Small intestine (tissue), 7 donors: ENCODE results near the gene ESPNL. TPM values are rescaled to one million over a fixed set of nuclear protein-coding genes. Genes with fewer than 3 reads are reported as not detected.
A peak's percentile ranks its signal among the peaks of the same experiment; 100 is the strongest.

Source experiments
- DNase-seq, 2 donors: peaks; one replicate each; pipeline versions ENCODE4 v3.0.0 to v3.0.0-alpha.2; 2013
- FAIRE-seq: peaks from 2 replicates; lab custom pipeline; 2012; peaks lifted over from hg19 to GRCh38; lab: Jason Lieb, UNC
- H3K27ac ChIP-seq, 3 donors: one replicate each; pipeline ENCODE4 v1.5.1; 2013; ENCODE audit warnings: low read length in 2 of 3, mild to moderate bottlenecking in 2 of 3, control low read depth in 1 of 3, inconsistent platforms in 1 of 3, low read depth in 1 of 3, moderate library complexity in 1 of 3
- H3K27me3 ChIP-seq, 3 donors: one replicate each; pipeline ENCODE4 v1.6.1; 2013; ENCODE audit warnings: low read length in 3 of 3, inconsistent platforms in 1 of 3; ENCODE audit not compliant: control insufficient read depth in 3 of 3, insufficient read depth in 3 of 3
- H3K36me3 ChIP-seq, 3 donors: one replicate each; pipeline ENCODE4 v1.6.1; 2013; ENCODE audit warnings: low read length in 3 of 3, inconsistent platforms in 1 of 3, low read depth in 1 of 3, mild to moderate bottlenecking in 1 of 3, moderate library complexity in 1 of 3; ENCODE audit not compliant: control insufficient read depth in 3 of 3, insufficient read depth in 2 of 3
- H3K4me1 ChIP-seq, 3 donors: one replicate each; pipeline ENCODE4 v1.6.1; 2013; ENCODE audit warnings: low read length in 2 of 3, inconsistent platforms in 1 of 3, low read depth in 1 of 3, mild to moderate bottlenecking in 1 of 3, moderate library complexity in 1 of 3; ENCODE audit not compliant: control insufficient read depth in 3 of 3, insufficient read depth in 2 of 3
- H3K4me3 ChIP-seq, 3 donors: one replicate each; pipeline ENCODE4 v1.5.1; 2013; ENCODE audit warnings: low read length in 3 of 3, control low read depth in 1 of 3, inconsistent platforms in 1 of 3, low read depth in 1 of 3, mild to moderate bottlenecking in 1 of 3, moderate library complexity in 1 of 3
- H3K9me3 ChIP-seq, 2 donors: one replicate each; pipeline ENCODE4 v1.6.1; 2013; ENCODE audit warnings: low read depth in 1 of 2, low read length in 1 of 2; ENCODE audit not compliant: control insufficient read depth in 2 of 2, insufficient read depth in 1 of 2
- WGBS, 3 donors: extraction: QIAGEN DNeasy Blood & Tissue Kit; methylation state at CpG; one replicate each; pipeline ENCODE4 v1.1.7; 2013; 5-methylcytosine and 5-hydroxymethylcytosine counted together
- polyA plus RNA-seq, 4 donors: library from polyadenylated mRNA; stranded (reverse) in 3 of 4; unstranded in 1 of 4; fragments of 200-250 nt in 3 of 4; fragments of 120-200 nt in 1 of 4; gene quantifications; one replicate each; pipeline versions ENCODE4 v1.2.1 to v1.2.3, GENCODE V29; 2013
- donor health status: healthy with polysubstance abuse.
- donor health status: control.
- donor health status: control.
- donor health status: Bipolar disorder and iron deficiency.
- donor health status: healthy.

ESPNL gene
- polyA plus RNA-seq, 4 donors, result 0.54 to 1.4 (median 0.64) TPM; not detected in 1

DNA sequence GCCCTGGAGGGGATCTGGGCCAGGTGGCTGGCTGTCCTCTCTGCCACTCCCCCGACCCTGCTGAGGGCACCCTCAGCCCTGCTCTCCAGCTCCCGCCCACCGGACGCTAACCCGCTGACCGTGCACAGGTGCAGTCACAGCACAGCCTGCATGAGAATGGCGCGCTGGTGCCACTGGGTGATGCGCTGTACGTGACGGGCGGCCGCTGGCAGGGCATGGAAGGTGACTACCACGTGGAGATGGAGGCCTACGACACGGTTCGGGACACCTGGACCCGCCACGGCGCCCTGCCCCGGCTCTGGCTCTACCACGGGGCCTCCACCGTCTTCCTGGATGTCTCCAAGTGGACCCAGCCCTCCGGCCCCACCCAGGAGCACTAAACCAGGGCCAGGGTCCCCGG lies 50.5 kb downstream of the ESPNL start:
- DNase-seq (no peak), FAIRE-seq (no peak)
- Histone ChIP-seq H3K27ac (no peak overlapping the region), H3K36me3 (no peaks in the 10 kb centered on the region), H3K9me3 (no peaks in the 10 kb centered on the region), H3K27me3 (no peaks in the 10 kb centered on the region), H3K4me3 (no peak overlapping the region), H3K4me1 (no peaks in the 10 kb centered on the region)
- 91% methylated on average over 21 to 25 of the region's 25 CpGs for WGBS, 3 donors

- FAIRE-seq, result no peak
- WGBS, 3 donors, result 87 to 94% (median 89%) methylated on average over 13 of the region's 13 CpGs
- H3K4me3 ChIP-seq, result no peak overlapping the region
- H3K4me1 ChIP-seq, result no peaks in the 10 kb centered on the region
- DNase-seq, result no peak
- no peaks in the 10 kb centered on the region for H3K9me3 ChIP-seq
- H3K36me3 ChIP-seq, result no peaks in the 10 kb centered on the region
- no peak overlapping the region for H3K27ac ChIP-seq
- H3K27me3 ChIP-seq, result no peaks in the 10 kb centered on the region
These were observed 51.1 kb downstream of the ESPNL start for GRCh38 chr2:238151205-238151604.

- H3K9me3 ChIP-seq, result no peaks in the 10 kb centered on the region
- no peak overlapping the region for H3K4me3 ChIP-seq
- DNase-seq (no peak), FAIRE-seq (no peak)
- no peaks in the 10 kb centered on the region for H3K4me1 ChIP-seq
- peak overlapping the region in 1 of 3 donors; percentile 19 for H3K27ac ChIP-seq
- H3K27me3 ChIP-seq, result no peaks in the 10 kb centered on the region
- 83 to 91% (median 83%) methylated on average over 12 to 16 of the region's 16 CpGs for WGBS, 3 donors
- H3K36me3 ChIP-seq, result no peaks in the 10 kb centered on the region
These were observed 51.6 kb downstream of the ESPNL start for GRCh38 chr2:238151628-238152235.

DNA sequence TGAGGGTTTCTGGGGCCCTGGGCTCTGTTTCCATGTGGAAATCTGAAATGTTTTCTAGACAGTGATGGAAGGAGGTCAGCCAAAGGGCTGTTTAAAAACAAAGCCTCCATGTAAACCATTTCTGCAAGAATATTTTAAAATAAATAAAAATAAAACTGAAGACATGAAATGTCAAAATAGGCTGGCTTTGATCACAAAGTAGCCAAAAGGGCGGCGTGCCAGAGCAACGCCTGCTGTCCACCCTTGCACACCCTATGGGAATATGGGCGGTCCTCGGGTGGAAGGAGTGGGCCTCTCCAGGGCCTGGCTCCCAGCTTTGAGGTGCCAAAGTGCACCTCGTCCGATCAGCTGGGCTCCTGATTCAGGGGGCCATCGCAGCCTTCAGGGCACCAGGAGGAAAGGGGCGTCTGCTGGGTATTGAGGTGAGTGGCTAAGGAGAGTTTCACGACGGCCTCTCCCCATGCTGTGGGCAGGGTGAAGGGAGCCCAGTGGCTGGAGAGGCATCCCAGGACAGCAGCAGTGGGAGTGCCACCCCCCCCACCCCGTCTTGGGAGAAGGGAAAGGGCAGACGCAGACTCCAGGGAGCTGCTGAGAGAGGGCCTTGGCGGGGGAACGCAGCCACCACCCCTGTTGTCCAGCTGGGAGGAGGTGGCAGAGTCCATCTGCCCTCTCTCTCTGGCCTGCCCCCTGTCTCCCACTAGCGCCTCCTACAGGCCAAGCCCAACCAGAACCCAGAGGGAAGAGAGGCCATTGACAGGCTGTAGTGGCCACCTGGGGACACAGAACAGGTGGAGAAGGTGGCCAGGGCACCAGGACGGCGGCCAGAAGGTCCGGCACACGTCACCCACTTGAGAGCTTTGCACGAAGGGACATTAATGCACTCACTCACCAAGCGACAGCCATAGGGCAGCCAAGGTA lies 52.9 kb downstream of the ESPNL start:
- Histone ChIP-seq H3K4me1 (no peaks in the 10 kb centered on the region), H3K9me3 (no peaks in the 10 kb centered on the region), H3K4me3 (no peak overlapping the region), H3K27ac (peak overlapping the region in 1 of 3 donors; percentile 45), H3K36me3 (no peaks in the 10 kb centered on the region), H3K27me3 (peaks cover 0 to under 1% (median 0%) of the 10 kb centered on the region in 3 donors)
- DNase-seq, result no peak
- no peak for FAIRE-seq
- WGBS, 3 donors, result 72 to 80% (median 80%) methylated on average over 20 to 22 of the region's 22 CpGs

DNA sequence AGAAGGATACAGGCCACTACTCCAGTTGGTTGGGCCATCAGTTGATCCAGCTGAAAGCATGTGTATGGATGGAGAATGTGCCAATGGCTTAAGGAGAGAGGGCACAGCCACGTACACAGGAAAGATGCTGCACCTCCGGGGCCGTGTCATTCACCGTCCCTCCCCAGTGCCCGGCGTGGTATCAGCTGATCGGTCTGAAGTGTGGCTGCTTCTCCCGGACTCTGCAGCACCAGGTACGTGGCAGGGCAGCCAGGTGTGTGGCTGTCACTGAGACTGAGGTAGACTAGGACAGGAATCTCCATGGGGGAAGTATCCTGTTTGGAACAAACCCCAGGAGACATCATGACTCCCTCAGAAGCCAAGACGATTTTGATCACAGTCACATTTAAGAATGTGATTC lies 54.4 kb downstream of the ESPNL start:
- H3K4me1 ChIP-seq, result peaks cover 0 to 3% (median 0%) of the 10 kb centered on the region in 3 donors
- H3K27me3 ChIP-seq, result peaks cover 0 to 10% (median 3%) of the 10 kb centered on the region in 3 donors
- no peak overlapping the region for H3K27ac ChIP-seq
- DNase-seq, result no peak
- no peaks in the 10 kb centered on the region for H3K36me3 ChIP-seq
- H3K9me3 ChIP-seq, result no peaks in the 10 kb centered on the region
- WGBS, 3 donors, result 92 to 94% (median 92%) methylated on average over 10 of the region's 10 CpGs
- FAIRE-seq, result no peak
- no peak overlapping the region for H3K4me3 ChIP-seq

DNA sequence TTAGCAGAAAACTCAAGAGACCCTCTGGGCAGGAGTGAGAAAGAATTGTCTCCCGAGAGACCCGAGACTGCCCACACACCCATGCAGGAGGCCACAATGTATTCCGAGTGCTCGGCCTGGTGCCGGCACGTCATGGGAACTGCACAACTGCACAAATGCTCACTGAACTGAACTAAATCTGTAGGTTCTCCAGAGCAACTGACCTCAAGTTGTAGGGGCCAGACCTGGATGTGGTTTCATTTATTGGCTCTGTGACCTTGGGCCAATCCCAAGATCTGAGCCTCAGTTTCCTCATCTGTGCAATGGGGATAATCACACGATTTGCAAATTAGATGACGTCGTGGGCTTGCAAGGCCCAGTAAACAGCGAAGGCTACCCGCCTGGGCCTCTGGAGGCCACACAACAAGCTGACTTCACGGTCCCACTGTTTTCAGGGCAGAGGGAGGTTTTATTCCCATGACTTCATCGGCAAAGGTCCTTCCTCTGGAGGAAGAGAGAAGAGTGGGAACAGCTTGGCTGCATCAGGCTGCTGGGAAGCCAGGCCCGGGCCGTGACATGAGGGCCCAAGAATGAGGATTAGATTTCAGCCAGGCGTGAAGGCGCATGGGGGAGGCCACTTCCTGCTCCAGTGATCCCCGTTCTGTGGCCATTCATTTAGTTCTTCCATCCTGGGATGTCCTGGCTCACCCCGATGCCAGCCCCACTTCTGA lies 55.1 kb downstream of the ESPNL start:
- Histone ChIP-seq H3K27ac (peak overlapping the region in 1 of 3 donors; percentile 76), H3K9me3 (no peaks in the 10 kb centered on the region), H3K27me3 (peaks cover 0 to 17% (median 3%) of the 10 kb centered on the region in 3 donors), H3K4me1 (peaks cover 0 to 3% (median 0%) of the 10 kb centered on the region in 3 donors), H3K4me3 (no peak overlapping the region), H3K36me3 (no peaks in the 10 kb centered on the region)
- DNase-seq (no peak), FAIRE-seq (no peak)
- 76 to 91% (median 91%) methylated on average over 19 of the region's 19 CpGs for WGBS, 3 donors

DNA sequence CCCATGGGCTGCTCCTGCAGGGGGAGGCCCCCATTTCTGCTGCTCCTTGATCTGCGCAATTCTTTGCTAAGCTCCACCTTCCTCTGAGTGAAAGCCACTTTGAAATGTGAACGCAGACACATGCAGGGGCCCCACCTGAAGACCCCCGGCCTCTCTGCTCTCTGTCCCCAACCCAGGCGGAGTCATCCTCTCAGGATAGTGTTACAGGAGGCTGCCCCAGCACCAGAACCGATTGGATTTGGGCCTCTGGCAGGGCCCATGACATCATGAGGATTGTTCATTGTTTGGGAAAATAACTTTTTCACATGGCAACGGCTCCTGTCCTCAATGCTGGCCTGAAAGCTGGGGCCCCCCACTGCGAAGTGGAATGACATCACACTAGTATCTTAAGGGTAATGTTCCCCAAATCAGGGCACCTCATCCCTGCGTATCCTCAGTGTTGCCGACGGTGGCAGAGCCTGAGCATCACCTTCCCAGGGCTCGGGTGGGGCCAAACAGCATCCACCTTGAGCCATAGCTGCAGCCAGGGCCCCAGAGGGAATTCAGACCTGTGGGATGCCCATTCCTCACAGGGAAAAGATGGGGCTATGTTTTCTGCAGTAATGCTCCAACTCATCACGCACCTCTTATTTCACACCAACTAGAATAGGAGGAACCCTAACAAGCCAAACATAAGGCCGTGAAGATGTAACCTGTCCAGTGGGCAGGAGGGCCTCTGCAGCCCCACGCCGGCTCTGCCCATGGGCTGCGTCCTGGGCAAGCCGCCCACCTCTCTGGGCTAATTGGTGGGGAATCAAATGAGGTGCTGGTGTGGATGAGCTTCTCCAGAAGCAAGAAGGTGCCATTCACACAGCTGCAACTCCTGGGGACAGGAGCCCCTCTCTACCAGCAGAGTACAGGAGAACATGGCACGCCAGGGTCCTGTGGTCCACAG lies 55.9 kb downstream of the ESPNL start:
- WGBS, 3 donors, result 82 to 88% (median 84%) methylated on average over 18 of the region's 18 CpGs
- FAIRE-seq (no peak), DNase-seq (no peak)
- Histone ChIP-seq H3K4me1 (peaks cover 0 to 3% (median 0%) of the 10 kb centered on the region in 3 donors), H3K27ac (peak overlapping the region in 1 of 3 donors; percentile 76), H3K9me3 (no peaks in the 10 kb centered on the region), H3K4me3 (no peak overlapping the region), H3K27me3 (peaks cover 0 to 24% (median 3%) of the 10 kb centered on the region in 3 donors), H3K36me3 (no peaks in the 10 kb centered on the region)
